ENCODE results near the gene CNOT11.

CNOT11 gene

GRCh38 chr2:101274142-101274541, 21.5 kb downstream of the CNOT11 start:
- Histone ChIP-seq H2BK120ac (ENCODE audit: low read depth, low read length) (no peak overlapping the region), H3K14ac (ENCODE audit: low read length in 2 of 2) (no peak overlapping the region), H2AFZ (ENCODE audit: low read depth, low read length) (no peak overlapping the region), H3K36me3 (ENCODE audit: control insufficient read depth in 1 of 2, insufficient read depth in 2 of 2, low read depth in 1 of 2, low read length in 2 of 2) (peaks cover 22 to 86% of the 10 kb centered on the region in 2 experiments), H3K4me2 (ENCODE audit: low read length, poor library complexity, severe bottlenecking) (no peak overlapping the region), H3K9me3 (ENCODE audit: control insufficient read depth, low read length) (no peaks in the 10 kb centered on the region), H3K79me1 (replicated peaks; ENCODE audit: low read length, poor library complexity, severe bottlenecking) (peaks cover 23% of the 10 kb centered on the region), H3K9ac (ENCODE audit: low read length) (no peak overlapping the region), H2BK12ac (ENCODE audit: low read length in 2 of 2) (no peak overlapping the region), H2AK5ac (ENCODE audit: low read length, severe bottlenecking) (no peak overlapping the region), H3K27me3 (ENCODE audit: control insufficient read depth in 1 of 2, insufficient read depth in 1 of 2, low read length in 2 of 2) (no peaks in the 10 kb centered on the region), H2BK15ac (ENCODE audit: low read depth, poor library complexity, severe bottlenecking) (no peak overlapping the region), H3K27ac (ENCODE audit: low read length, poor library complexity, severe bottlenecking) (no peak overlapping the region), H3K23ac (ENCODE audit: low read length in 2 of 2) (no peak overlapping the region), H2BK5ac (ENCODE audit: low read depth, low read length, poor library complexity, severe bottlenecking) (no peak overlapping the region), H3K4ac (ENCODE audit: low read depth in 1 of 2, low read length in 2 of 2) (no peak overlapping the region), H3K4me1 (ENCODE audit: control insufficient read depth, insufficient read depth, low read depth, low read length) (peaks cover 4% of the 10 kb centered on the region), H3K4me3 (ENCODE audit: insufficient read depth in 1 of 2, low read depth in 1 of 2, low read length in 2 of 2) (no peak overlapping the region), H4K91ac (ENCODE audit: low read length) (no peak overlapping the region), H3K18ac (ENCODE audit: low read depth in 1 of 2, low read length in 2 of 2) (no peak overlapping the region), H4K8ac (ENCODE audit: low read length) (no peak overlapping the region)
- WGBS: 99% methylated on average over 5 of the region's 5 CpGs
- DNase-seq: no peak

- H3K18ac ChIP-seq (ENCODE audit: low read depth in 1 of 2, low read length in 2 of 2): no peak overlapping the region
- no peak overlapping the region for H3K4me2 ChIP-seq (ENCODE audit: low read length, poor library complexity, severe bottlenecking)
- no peak overlapping the region for H2BK12ac ChIP-seq (ENCODE audit: low read length in 2 of 2)
- H4K91ac ChIP-seq (ENCODE audit: low read length): no peak overlapping the region
- H2AK5ac ChIP-seq (ENCODE audit: low read length, severe bottlenecking): no peak overlapping the region
- H3K79me1 ChIP-seq (replicated peaks; ENCODE audit: low read length, poor library complexity, severe bottlenecking): peaks cover 20% of the 10 kb centered on the region
- no peak overlapping the region for H3K4ac ChIP-seq (ENCODE audit: low read depth in 1 of 2, low read length in 2 of 2)
- 96% methylated on average over 6 of the region's 7 CpGs for WGBS
- no peak overlapping the region for H2BK15ac ChIP-seq (ENCODE audit: low read depth, poor library complexity, severe bottlenecking)
- no peak overlapping the region for H3K9ac ChIP-seq (ENCODE audit: low read length)
- DNase-seq: no peak
- H3K14ac ChIP-seq (ENCODE audit: low read length in 2 of 2): no peak overlapping the region
- no peak overlapping the region for H4K8ac ChIP-seq (ENCODE audit: low read length)
- H3K27ac ChIP-seq (ENCODE audit: low read length, poor library complexity, severe bottlenecking): no peak overlapping the region
- no peak overlapping the region for H3K23ac ChIP-seq (ENCODE audit: low read length in 2 of 2)
- H3K4me1 ChIP-seq (ENCODE audit: control insufficient read depth, insufficient read depth, low read depth, low read length): peaks cover 4% of the 10 kb centered on the region
- H2BK120ac ChIP-seq (ENCODE audit: low read depth, low read length): no peak overlapping the region
- no peaks in the 10 kb centered on the region for H3K9me3 ChIP-seq (ENCODE audit: control insufficient read depth, low read length)
- H2AFZ ChIP-seq (ENCODE audit: low read depth, low read length): no peak overlapping the region
- H3K27me3 ChIP-seq (ENCODE audit: control insufficient read depth in 1 of 2, insufficient read depth in 1 of 2, low read length in 2 of 2): no peaks in the 10 kb centered on the region
- no peak overlapping the region for H3K4me3 ChIP-seq (ENCODE audit: insufficient read depth in 1 of 2, low read depth in 1 of 2, low read length in 2 of 2)
- peaks cover 23 to 86% of the 10 kb centered on the region in 2 experiments for H3K36me3 ChIP-seq (ENCODE audit: control insufficient read depth in 1 of 2, insufficient read depth in 2 of 2, low read depth in 1 of 2, low read length in 2 of 2)
- no peak overlapping the region for H2BK5ac ChIP-seq (ENCODE audit: low read depth, low read length, poor library complexity, severe bottlenecking)
Observed at GRCh38 chr2:101277111-101277510, 24.4 kb downstream of the CNOT11 start.

- H3K4me3 ChIP-seq (ENCODE audit: insufficient read depth in 1 of 2, low read depth in 1 of 2, low read length in 2 of 2): no peak overlapping the region
- no peak overlapping the region for H3K4ac ChIP-seq (ENCODE audit: low read depth in 1 of 2, low read length in 2 of 2)
- H2BK15ac ChIP-seq (ENCODE audit: low read depth, poor library complexity, severe bottlenecking): no peak overlapping the region
- H3K27me3 ChIP-seq (ENCODE audit: control insufficient read depth in 1 of 2, insufficient read depth in 1 of 2, low read length in 2 of 2): no peaks in the 10 kb centered on the region
- H3K18ac ChIP-seq (ENCODE audit: low read depth in 1 of 2, low read length in 2 of 2): no peak overlapping the region
- H2BK5ac ChIP-seq (ENCODE audit: low read depth, low read length, poor library complexity, severe bottlenecking): no peak overlapping the region
- no peak overlapping the region for H3K14ac ChIP-seq (ENCODE audit: low read length in 2 of 2)
- no peak overlapping the region for H2BK12ac ChIP-seq (ENCODE audit: low read length in 2 of 2)
- peaks cover 25 to 86% of the 10 kb centered on the region in 2 experiments for H3K36me3 ChIP-seq (ENCODE audit: control insufficient read depth in 1 of 2, insufficient read depth in 2 of 2, low read depth in 1 of 2, low read length in 2 of 2)
- no peak overlapping the region for H3K27ac ChIP-seq (ENCODE audit: low read length, poor library complexity, severe bottlenecking)
- 97% methylated on average over 3 of the region's 3 CpGs for WGBS
- H4K8ac ChIP-seq (ENCODE audit: low read length): no peak overlapping the region
- H3K4me2 ChIP-seq (ENCODE audit: low read length, poor library complexity, severe bottlenecking): no peak overlapping the region
- H3K79me1 ChIP-seq (replicated peaks; ENCODE audit: low read length, poor library complexity, severe bottlenecking): peaks cover 28% of the 10 kb centered on the region
- no peaks in the 10 kb centered on the region for H3K9me3 ChIP-seq (ENCODE audit: control insufficient read depth, low read length)
- no peak overlapping the region for H2AK5ac ChIP-seq (ENCODE audit: low read length, severe bottlenecking)
- no peak overlapping the region for H3K9ac ChIP-seq (ENCODE audit: low read length)
- DNase-seq: no peak
- no peak overlapping the region for H4K91ac ChIP-seq (ENCODE audit: low read length)
- no peaks in the 10 kb centered on the region for H3K4me1 ChIP-seq (ENCODE audit: control insufficient read depth, insufficient read depth, low read depth, low read length)
- H2AFZ ChIP-seq (ENCODE audit: low read depth, low read length): no peak overlapping the region
- no peak overlapping the region for H3K23ac ChIP-seq (ENCODE audit: low read length in 2 of 2)
- H2BK120ac ChIP-seq (ENCODE audit: low read depth, low read length): no peak overlapping the region
Observed at GRCh38 chr2:101278925-101279324, 26.2 kb downstream of the CNOT11 start.

GRCh38 chr2:101281482-101281881, 28.8 kb downstream of the CNOT11 start:
- Histone ChIP-seq H3K27ac (ENCODE audit: low read length, poor library complexity, severe bottlenecking) (no peak overlapping the region), H3K36me3 (ENCODE audit: control insufficient read depth in 1 of 2, insufficient read depth in 2 of 2, low read depth in 1 of 2, low read length in 2 of 2) (peaks cover 19 to 96% of the 10 kb centered on the region in 2 experiments), H3K4me2 (ENCODE audit: low read length, poor library complexity, severe bottlenecking) (no peak overlapping the region), H3K4me1 (ENCODE audit: control insufficient read depth, insufficient read depth, low read depth, low read length) (no peaks in the 10 kb centered on the region), H2AFZ (ENCODE audit: low read depth, low read length) (no peak overlapping the region), H3K18ac (ENCODE audit: low read depth in 1 of 2, low read length in 2 of 2) (no peak overlapping the region), H3K27me3 (ENCODE audit: control insufficient read depth in 1 of 2, insufficient read depth in 1 of 2, low read length in 2 of 2) (no peaks in the 10 kb centered on the region), H3K4ac (ENCODE audit: low read depth in 1 of 2, low read length in 2 of 2) (no peak overlapping the region), H3K9ac (ENCODE audit: low read length) (no peak overlapping the region), H2BK5ac (ENCODE audit: low read depth, low read length, poor library complexity, severe bottlenecking) (no peak overlapping the region), H3K14ac (ENCODE audit: low read length in 2 of 2) (no peak overlapping the region), H3K9me3 (ENCODE audit: control insufficient read depth, low read length) (no peaks in the 10 kb centered on the region), H2BK12ac (ENCODE audit: low read length in 2 of 2) (no peak overlapping the region), H3K4me3 (ENCODE audit: insufficient read depth in 1 of 2, low read depth in 1 of 2, low read length in 2 of 2) (no peak overlapping the region), H4K91ac (ENCODE audit: low read length) (no peak overlapping the region), H4K8ac (ENCODE audit: low read length) (no peak overlapping the region), H3K23ac (ENCODE audit: low read length in 2 of 2) (no peak overlapping the region), H3K79me1 (replicated peaks; ENCODE audit: low read length, poor library complexity, severe bottlenecking) (peaks cover 24% of the 10 kb centered on the region), H2BK15ac (ENCODE audit: low read depth, poor library complexity, severe bottlenecking) (no peak overlapping the region), H2AK5ac (ENCODE audit: low read length, severe bottlenecking) (no peak overlapping the region), H2BK120ac (ENCODE audit: low read depth, low read length) (no peak overlapping the region)
- 94% methylated on average over 4 of the region's 4 CpGs for WGBS
- DNase-seq: no peak

Measured in mesenchymal stem cell (in vitro differentiated cells and primary cell).